Mucosa of descending colon (tissue), 3 donors: ENCODE data around the gene GIGYF2. TPM values are rescaled to one million over a fixed set of nuclear protein-coding genes. Genes with fewer than 3 reads are reported as not detected.

Source experiments
- ATAC-seq: fragments of 200-7000 bp; cut with Tn5 transposase; one replicate; pipeline ENCODE4 v1.9.1; 2020; ENCODE audit warnings: mild to moderate bottlenecking, moderate library complexity
- DNase-seq, 3 donors: peaks; one replicate each; pipeline ENCODE4 v3.0.0-alpha.2; 2020
- H3K36me3 ChIP-seq: fragments of 200-600 bp; one replicate; pipeline ENCODE4 v1.8.0; 2021; ENCODE audit warnings: low read depth, mild to moderate bottlenecking
- H3K4me1 ChIP-seq: fragments of 200-600 bp; one replicate; pipeline ENCODE4 v1.8.0; 2021; ENCODE audit warnings: low read depth, mild to moderate bottlenecking
- H3K4me3 ChIP-seq: fragments of 200-600 bp; one replicate; pipeline ENCODE4 v1.8.0; 2021; ENCODE audit warnings: mild to moderate bottlenecking
- H3K9me3 ChIP-seq: fragments of 200-600 bp; one replicate; pipeline ENCODE4 v1.8.0; 2021; ENCODE audit warnings: mild to moderate bottlenecking
- intact Hi-C, 2 donors: fragments of 100-400 bp; cut with DNase I in 1 of 2; cut with micrococcal nuclease in 1 of 2; formaldehyde crosslinking; loops; one replicate each; pipeline versions ENCODE4 v1.11.0 to v1.11.1; 2022; cut with DNase I, micrococcal nuclease
- total RNA-seq, 3 donors: library from RNA; stranded (reverse); fragmentation: NEBNext Ultra II Directional in 2 of 3; extraction: Animal tissue kit (Norgen Biotek cat#: 25700) in 2 of 3; gene quantifications; one replicate each; pipeline versions ENCODE4 v1.2.1 to v1.2.4, GENCODE V29; 2021 to 2023
- TF ChIP-seq, protein P1 (sequence below): fragments of 200-600 bp; IDR thresholded peaks from one replicate; pipeline ENCODE4 v1.8.0; 2022; ENCODE audit warnings: antibody characterized with exemption, mild to moderate bottlenecking
- donor health status: DM: no; HTN: no; CAD: no; lungs with moderate emphysema.
- donor health status: DM: no; HTN: no; CAD: no.
- donor health status: DM: no; HTN: yes; CAD: no.

GIGYF2 gene
- total RNA-seq, 3 donors from 2014 or later: 57.8 to 82.1 (median 74.8) TPM

DNA sequence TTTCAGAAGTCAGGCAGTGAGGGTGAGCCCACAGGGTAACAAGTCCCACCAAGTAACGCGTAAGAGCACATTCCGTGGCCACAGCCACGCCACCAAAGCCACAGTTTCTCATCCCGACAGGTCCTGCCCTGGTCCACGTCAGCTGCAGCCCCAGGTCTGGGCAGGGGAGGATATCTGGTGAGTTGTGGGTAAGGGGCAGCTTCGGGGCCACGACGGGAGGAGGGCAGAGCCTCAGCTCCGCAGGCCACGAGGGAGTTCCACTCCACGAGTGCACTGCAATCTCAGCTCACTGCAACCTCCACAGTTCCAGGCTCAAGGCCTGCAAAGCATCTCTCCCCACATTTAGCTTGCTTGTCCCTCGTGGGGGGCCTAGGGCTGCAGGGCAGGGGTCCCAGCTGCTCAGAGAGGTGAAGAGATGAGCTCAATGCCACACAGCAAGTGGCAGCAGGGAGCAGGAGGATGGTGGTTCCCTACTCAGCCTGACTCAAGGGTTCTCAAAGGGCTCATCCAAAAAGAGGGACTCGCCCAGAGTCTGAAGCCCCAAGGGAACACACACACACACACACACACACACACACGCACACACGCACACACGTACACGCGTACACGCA lies 185.5 kb downstream of the GIGYF2 start:
- intact Hi-C loops: no loop called here
- Histone ChIP-seq H3K4me3 (no peak overlapping the region), H3K9me3 (no peaks in the 10 kb centered on the region), H3K36me3 (no peaks in the 10 kb centered on the region), H3K4me1 (peaks cover 5% of the 10 kb centered on the region)
- ATAC-seq (no peak), DNase-seq (no peak)
- TF ChIP-seq, protein P1, sequence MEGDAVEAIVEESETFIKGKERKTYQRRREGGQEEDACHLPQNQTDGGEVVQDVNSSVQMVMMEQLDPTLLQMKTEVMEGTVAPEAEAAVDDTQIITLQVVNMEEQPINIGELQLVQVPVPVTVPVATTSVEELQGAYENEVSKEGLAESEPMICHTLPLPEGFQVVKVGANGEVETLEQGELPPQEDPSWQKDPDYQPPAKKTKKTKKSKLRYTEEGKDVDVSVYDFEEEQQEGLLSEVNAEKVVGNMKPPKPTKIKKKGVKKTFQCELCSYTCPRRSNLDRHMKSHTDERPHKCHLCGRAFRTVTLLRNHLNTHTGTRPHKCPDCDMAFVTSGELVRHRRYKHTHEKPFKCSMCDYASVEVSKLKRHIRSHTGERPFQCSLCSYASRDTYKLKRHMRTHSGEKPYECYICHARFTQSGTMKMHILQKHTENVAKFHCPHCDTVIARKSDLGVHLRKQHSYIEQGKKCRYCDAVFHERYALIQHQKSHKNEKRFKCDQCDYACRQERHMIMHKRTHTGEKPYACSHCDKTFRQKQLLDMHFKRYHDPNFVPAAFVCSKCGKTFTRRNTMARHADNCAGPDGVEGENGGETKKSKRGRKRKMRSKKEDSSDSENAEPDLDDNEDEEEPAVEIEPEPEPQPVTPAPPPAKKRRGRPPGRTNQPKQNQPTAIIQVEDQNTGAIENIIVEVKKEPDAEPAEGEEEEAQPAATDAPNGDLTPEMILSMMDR: no peak

DNA sequence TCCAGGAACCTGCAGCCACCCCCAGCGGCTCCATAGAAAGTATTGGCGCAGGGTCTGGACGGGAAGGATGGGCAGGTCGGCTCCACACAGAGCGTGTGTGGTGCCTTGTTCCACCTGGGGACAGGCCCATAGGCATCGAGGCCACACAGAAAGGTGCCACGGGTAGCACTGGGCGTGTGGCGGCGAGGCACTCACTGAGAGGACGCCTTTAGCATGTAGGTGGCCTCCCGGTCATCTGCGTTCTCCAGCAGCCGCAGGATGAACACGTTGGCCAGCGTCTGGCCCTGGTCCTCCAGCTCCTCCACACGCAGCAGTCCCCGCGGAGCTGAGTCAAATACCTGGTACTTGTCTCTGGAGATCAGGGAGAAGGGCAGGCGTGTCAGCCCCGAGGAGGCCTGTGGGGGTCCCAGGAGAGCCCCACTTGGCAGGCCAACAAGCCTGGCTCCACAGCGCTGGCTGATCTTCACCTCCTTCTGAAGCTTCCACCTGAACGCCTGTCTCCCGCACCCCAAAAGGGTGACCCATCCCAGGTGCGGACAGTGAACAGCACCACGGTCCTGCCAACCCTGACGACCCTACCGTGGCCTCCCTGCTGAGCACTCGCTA lies 186.1 kb downstream of the GIGYF2 start:
- H3K9me3 ChIP-seq: no peaks in the 10 kb centered on the region
- H3K4me1 ChIP-seq: peaks cover under 1% of the 10 kb centered on the region
- ATAC-seq (no peak), DNase-seq (no peak)
- intact Hi-C loops: no loop called here
- H3K4me3 ChIP-seq: no peak overlapping the region
- TF ChIP-seq, protein P1: no peak
- H3K36me3 ChIP-seq: no peaks in the 10 kb centered on the region

DNA sequence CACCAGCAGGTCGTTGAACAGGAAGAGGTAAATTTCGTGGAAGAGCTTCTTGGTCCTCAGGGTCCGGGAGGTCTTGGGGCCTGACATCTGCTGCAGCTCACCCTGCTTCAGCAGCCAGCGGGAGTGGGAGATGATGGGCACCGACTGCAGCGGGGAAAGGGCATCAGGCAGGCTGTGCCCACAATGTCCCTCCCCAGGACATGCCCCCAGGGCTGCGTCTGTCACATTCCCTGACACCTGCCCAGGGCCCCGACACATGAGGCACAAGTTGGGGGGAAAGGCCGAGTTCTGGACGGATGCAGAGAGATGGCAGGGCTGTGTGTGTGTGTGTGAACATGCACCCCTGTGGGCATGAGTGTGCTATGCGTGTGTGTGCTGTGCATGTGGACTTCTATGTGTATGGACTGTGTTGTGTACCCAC lies 186.9 kb downstream of the GIGYF2 start:
- no peaks in the 10 kb centered on the region for H3K9me3 ChIP-seq
- H3K36me3 ChIP-seq: no peaks in the 10 kb centered on the region
- intact Hi-C loops: no loop called here
- no peak overlapping the region for H3K4me3 ChIP-seq
- DNase-seq (no peak), ATAC-seq (no peak)
- TF ChIP-seq, protein P1: no peak
- no peaks in the 10 kb centered on the region for H3K4me1 ChIP-seq

DNA sequence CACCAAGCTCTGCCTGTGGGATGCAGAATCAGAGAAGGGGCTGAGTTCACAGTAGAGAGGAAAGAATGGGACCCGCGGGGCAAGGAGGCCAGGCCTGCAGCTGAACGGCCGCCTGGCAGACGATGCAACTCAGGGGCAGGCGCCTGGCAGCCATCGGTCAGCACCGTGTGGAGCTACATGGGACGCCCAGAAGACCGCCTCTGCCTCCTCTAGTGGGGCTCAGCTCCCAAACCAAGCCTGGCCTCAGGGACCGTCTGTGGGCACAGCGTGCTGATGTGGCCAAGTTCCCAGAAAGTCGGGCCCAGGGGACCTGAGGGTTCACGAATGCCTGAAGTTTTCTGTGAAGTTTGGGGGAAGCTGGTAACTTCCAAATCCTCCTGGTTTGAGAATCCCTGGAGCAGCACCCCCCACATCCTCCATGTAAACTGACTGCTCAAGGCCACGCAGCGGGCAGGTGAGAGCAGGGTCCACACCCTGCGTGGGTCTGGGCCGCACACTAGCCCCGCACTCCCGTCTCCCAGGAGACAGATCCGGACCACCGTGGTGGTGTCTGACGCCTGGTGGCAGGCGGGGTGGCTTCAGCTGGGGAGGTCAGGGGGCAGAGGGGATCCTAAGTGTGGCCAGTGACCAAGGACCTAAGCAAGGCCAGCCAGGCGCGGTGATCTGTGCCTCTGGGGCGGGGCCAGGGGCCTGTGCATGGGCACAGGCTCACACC lies 187.6 kb downstream of the GIGYF2 start:
- DNase-seq (peak in 1 of 3 donors; percentile 0), ATAC-seq (no peak)
- intact Hi-C loops: no loop called here
- Histone ChIP-seq H3K4me1 (no peaks in the 10 kb centered on the region), H3K36me3 (no peaks in the 10 kb centered on the region), H3K9me3 (no peaks in the 10 kb centered on the region), H3K4me3 (no peak overlapping the region)
- TF ChIP-seq, protein P1: no peak

DNA sequence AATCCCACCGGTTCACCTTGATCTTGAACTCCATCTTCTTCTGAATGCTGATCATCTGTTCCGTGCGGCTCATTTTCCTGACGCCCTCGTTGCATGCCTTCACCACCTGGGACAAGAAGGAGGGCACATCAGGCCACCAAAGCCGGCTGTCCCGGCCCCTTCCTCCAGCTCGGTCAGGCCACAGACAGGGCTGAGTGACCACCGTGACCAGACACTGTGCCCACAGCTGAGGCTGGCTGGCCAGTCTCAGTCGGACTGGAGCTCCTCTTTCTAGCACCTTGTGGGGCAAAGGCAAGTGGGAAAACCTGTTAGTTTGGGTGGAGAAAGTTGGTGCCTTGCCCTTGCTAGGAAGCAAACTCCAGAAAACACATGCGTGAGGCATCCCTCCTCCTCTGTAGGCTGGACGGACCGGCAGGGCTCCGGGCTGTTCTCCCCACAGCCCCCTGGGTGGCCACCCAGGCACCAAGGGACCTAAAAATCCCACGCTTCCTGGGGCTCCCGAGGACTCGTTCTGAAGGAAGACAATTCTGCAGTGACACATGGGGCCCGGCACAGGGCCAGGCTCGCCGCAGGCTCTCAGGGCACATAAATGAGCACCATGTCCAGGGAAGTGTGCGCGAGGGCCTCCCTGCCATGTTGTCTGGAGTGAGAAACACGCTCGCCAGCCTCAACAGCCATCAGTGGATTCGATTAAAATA lies 188.3 kb downstream of the GIGYF2 start:
- Histone ChIP-seq H3K4me1 (no peaks in the 10 kb centered on the region), H3K9me3 (no peaks in the 10 kb centered on the region), H3K36me3 (no peaks in the 10 kb centered on the region), H3K4me3 (no peak overlapping the region)
- intact Hi-C loops: no loop called here
- TF ChIP-seq, protein P1: no peak
- DNase-seq (no peak), ATAC-seq (no peak)
